Dedifferentiated amniotic fluid mesenchymal stem cell (primary cell): Measurements from ENCODE around the gene MAPT.
A peak's percentile ranks its signal among the peaks of the same experiment; 100 is the strongest.
"Not testable (repeated sequence)": the region's sequence is repeated elsewhere in the genome, so short reads cannot be mapped to it uniquely, and the experiment has no call there.

Experiments used
- DNase-seq: peaks from one replicate; pipeline ENCODE4 v3.0.0-alpha.2; 2016; ENCODE audit errors: extremely low spot score

MAPT gene

DNA sequence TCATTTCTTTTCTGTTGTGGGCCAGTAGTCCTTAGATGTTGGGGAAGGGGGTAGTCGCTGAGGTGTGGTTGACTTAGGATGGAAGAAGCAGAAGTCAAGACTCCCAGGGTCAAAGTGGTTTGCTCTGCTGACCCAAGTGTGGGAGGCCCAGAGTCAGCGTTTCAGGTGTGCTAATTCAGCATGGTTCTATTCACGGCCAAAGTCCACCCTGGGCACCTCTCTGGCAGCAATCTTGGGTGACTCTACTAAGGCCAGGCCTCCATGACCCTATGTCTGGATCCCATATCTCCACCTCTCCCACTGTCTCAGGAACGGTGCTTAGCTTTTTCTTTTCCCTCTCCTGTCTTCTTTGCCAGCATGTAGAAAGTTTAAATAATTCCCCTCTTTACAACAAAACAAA lies 32.9 kb downstream of the MAPT start:
- DNase-seq: no peak

- no peak for DNase-seq
Observed at GRCh38 chr17:45929344-45929743, 35.0 kb downstream of the MAPT start.

GRCh38 chr17:45930420-45930951 lies 36.1 kb downstream of the MAPT start:
- DNase-seq: no peak

DNA sequence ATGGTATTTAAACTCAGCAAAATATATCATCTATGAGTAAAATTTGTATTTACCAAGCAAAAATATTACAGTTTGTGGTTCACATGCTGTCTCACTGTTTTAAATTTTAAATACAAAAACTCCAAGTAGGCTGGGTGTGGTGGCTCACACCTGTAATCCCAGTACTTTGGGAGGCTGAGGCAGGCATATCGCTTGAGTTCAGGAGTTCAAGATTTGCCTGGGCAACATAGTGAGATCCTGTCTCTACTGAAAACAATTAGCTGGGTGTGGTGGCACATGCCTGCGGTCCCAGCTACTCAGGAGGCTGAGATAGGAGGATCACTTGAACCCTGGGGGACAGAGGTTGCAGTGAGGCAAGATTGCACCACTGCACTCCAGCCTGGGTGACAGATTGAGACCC lies 37.3 kb downstream of the MAPT start:
- DNase-seq: no peak

GRCh38 chr17:45934044-45934979 lies 40.0 kb downstream of the MAPT start:
- DNase-seq: no peak

DNA sequence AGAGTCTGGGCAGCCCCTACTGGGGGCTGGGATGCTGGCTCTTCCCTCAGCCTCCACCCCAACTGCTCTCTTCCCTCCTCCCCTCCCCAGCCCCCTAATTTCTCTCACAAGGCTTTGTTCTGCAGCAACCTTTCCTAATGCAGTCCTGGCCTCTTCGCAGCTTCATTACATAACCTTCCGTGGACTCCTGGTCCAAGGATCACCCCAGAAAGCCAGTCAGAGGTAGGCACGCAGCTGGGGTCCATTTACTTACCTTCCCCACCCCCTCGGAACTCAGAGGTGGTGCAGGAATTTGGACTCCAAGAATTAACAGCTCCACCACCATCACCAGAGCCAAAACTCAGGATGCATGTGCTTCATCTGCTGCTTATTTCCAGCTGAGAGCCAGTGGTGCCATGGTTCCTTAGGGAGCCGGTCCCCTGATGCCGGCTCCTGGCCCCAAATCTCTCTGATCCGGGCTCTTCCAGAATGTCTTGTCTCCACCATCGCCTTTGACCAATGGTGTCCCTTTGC lies 40.9 kb downstream of the MAPT start:
- no peak for DNase-seq

DNA sequence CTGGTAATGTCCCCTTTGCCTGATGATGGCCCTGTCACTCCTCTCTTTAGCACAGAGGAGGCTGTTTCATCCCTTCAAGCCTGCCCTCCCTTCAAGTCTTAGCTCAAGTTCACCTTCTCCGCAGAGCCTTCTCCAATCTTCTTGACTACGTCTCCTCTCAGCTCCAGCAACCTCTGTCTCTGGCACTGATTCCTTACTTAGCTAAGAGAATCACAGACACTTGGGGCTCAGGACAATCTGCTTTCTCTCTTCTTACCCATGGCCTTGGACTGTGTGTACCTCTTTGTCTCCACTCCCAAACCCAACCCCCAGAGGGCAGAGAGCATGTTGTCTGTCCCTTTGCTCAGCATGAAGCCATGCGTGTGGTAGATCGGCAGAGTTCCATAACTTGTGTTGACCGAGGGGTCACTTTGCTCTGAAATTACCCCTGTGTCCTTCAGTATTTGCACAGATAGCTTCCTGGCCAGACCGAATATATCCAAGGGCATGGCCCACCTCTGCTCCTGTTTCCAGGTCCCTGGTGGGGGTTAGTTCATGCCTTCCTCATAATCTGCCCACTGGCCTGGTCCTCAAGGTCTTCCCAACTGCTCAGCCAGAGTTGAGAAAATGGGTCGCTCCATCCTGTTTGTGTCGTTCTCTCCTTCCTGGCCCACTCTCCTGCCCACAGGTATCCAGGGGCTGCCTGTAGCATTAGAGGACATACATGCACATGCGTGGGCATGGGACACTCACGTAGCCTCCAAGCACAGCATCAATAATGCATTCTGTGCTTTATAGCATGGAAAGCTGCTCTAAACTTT lies 41.6 kb downstream of the MAPT start:
- no peak for DNase-seq

- no peak for DNase-seq
Observed at GRCh38 chr17:45936610-45937009, 42.3 kb downstream of the MAPT start.

DNA sequence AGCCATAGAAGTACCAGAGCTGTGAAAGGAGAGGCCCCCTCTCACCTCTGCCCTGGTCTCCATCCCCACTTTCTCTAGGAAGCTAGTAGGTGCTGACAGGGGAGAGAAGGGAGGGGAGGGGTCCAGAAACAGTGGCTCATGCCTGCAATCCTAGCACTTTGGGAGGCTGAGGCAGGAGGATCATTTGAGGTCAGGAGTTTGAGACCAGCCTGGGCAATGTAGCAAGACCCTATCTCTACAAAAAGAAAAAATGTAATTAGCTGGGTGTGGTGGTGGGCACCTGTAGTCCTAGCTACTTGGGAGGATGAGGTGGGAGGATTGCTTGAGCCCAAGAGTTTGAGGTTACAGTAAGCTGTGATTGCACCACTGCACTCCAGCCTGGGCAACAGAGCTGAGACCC lies 42.8 kb downstream of the MAPT start:
- DNase-seq: not testable (repeated sequence)

- no peak for DNase-seq
Observed at GRCh38 chr17:45939395-45939794, 45.0 kb downstream of the MAPT start.

- no peak for DNase-seq
Observed at GRCh38 chr17:45940293-45940692, 45.9 kb downstream of the MAPT start.

- DNase-seq: no peak
Observed at GRCh38 chr17:45940826-45941225, 46.5 kb downstream of the MAPT start.

- DNase-seq: no peak
Observed at GRCh38 chr17:45941395-45941794, 47.0 kb downstream of the MAPT start.

DNA sequence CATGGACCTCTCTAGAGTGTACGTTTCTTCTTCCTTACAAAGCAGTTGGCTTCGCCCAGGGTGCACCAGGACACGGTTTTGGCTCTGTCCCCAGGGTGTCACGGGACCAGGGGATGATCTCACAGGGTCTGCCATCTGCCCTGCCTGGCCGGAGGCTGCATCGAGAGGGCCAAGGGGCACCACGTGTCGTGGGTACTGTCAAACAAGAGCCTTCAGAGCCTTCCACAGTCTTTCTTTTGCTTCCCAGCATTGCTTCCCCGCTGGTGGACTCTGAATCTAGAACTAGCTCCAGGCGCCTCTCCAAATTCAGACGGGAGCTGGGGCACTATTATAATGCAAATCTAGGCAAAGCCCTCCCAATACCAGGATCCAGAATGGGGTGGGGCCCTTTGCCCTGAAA lies 47.9 kb downstream of the MAPT start:
- DNase-seq: no peak

DNA sequence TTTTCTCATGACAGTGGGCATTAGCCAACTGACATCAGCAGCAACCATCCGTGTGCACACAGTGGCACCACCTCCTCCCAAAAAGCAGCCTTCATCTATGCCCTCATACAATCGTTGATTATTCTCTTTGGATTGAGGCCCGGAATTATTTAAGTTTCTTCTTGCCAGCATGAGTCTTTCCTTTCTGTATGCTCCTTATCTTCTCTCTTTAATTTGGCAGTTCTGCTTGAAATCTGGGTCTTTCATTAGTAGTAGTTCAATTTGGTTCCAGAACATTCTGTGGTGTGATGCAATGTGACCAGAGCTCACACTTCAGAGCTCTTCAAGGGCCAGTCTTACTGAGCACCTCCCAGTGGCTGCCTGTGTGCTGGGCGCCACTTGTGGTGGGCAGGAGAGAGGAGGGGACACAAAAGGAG lies 52.5 kb downstream of the MAPT start:
- DNase-seq: no peak

DNA sequence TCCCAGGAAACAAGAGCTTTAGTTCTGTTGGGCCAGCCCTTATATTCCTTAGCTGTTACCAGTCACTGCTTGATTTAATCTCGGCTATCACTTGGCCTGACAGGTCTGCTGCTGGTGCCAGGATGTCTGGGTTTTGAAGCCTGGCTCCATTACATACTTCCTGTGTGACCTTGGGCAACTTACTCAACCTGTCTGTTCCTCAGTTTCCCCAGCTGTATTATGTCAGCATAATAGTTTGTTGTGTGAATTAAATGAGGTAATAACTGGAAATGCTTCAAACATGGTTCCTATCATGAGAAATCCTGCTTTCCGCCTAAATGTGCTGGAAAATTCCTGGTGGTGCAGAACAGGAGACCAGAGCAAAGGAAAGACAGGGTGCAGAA lies 54.1 kb downstream of the MAPT start:
- DNase-seq: no peak

GRCh38 chr17:45948881-45949624 lies 54.7 kb downstream of the MAPT start:
- DNase-seq: peak; percentile 37

DNA sequence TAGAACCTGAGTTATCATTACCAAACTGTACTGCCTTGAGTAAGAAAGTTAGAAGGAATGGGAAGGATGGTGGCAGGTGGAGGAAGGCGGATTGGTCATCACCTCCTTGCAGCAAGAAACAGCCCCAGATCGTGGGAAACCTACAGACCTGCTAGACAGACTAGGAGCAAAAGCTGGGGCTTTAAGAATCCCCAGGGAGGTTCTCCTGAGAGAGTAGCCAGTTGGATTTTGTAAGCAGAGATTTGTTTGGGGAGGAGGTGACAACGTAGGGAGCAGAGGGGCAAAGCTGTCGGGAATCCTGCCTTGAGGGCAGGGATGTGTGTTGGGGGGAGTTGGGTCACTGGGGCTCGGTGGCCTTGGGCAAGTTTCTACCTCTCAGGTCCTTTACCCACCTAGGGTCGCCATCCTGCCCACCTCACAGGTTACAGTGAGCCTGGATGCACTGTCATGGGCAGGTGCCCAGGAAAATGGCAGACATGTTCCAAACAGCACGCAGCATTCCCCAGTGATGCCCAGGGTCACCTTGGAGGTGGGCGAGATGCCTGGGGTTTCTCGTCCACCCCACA lies 55.5 kb downstream of the MAPT start:
- DNase-seq: no peak

DNA sequence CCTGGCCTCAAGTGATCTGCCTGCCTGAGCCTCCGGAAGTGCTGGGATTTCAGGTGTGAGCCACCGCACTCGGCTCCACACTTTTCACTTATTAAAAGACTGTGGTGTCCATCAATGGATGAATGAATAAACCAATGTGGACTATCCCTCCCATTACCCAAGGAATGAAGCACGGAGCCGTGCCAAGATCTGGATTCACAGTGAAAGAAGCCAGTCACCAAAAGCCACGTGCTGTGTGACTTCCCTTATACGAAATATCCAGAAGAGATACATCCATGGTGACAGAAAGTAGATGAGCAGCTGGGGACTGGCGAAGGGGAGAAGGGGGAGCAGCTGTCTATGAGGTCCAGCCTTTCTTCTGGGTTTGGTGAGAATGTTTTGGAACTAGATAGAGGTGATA lies 56.5 kb downstream of the MAPT start:
- no peak for DNase-seq

GRCh38 chr17:45951403-45951802 lies 57.0 kb downstream of the MAPT start:
- DNase-seq: no peak

DNA sequence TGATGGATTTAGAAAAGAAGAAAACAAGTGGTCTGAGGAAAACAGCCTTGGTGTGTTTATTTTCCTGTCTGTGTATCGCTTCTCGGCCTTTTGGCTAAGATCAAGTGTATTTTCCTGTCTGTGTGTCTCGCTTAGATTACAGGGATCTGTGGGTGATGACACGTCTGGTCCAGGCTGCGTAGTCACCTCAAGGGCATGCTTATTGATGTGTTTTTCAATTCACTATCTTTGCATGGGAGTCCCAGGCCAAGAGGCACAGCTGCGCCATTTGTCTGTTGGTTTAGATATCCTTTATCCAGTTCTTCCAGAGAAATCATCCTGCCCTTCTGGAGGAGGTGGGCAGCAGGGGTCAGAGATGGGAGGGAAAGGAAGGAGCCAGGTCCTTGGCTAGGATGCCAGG lies 57.6 kb downstream of the MAPT start:
- DNase-seq: no peak
